DMS53 treated with DMSO at 0.1 percent for 48 hours (cell line): ENCODE results near the gene MBNL3.
"Not testable (repeated sequence)": the region's sequence is repeated elsewhere in the genome, so short reads cannot be mapped to it uniquely, and the experiment has no call there.

Experiments
- DNase-seq: peaks from one replicate; lab custom pipeline; 2025; ENCODE audit not compliant: unreplicated experiment; lab: John Stamatoyannopoulos, UW

MBNL3 gene

GRCh38 chrX:132384301-132384700 is 104.5 kb downstream of the MBNL3 start:
- DNase-seq, result no peak

GRCh38 chrX:132382068-132382467 is 106.8 kb downstream of the MBNL3 start:
- DNase-seq, result no peak

GRCh38 chrX:132378281-132378680 is 110.6 kb downstream of the MBNL3 start:
- DNase-seq, result no peak

GRCh38 chrX:132375941-132376340 is 112.9 kb downstream of the MBNL3 start:
- no peak for DNase-seq

GRCh38 chrX:132373610-132374009 is 115.2 kb downstream of the MBNL3 start:
- DNase-seq, result no peak

- DNase-seq, result no peak
These were observed 119.1 kb downstream of the MBNL3 start for GRCh38 chrX:132369617-132370326.

GRCh38 chrX:132367984-132368383 is 120.9 kb downstream of the MBNL3 start:
- no peak for DNase-seq

GRCh38 chrX:132367314-132367713 is 121.5 kb downstream of the MBNL3 start:
- no peak for DNase-seq

GRCh38 chrX:132365490-132365889 is 123.3 kb downstream of the MBNL3 start:
- DNase-seq, result no peak

- no peak for DNase-seq
These were observed 124.5 kb downstream of the MBNL3 start for GRCh38 chrX:132364313-132364712.

- no peak for DNase-seq
These were observed 135.4 kb downstream of the MBNL3 start for GRCh38 chrX:132353430-132353829.

GRCh38 chrX:132336172-132336571 is 152.7 kb downstream of the MBNL3 start:
- DNase-seq, result no peak

GRCh38 chrX:132333351-132333750 is 155.5 kb downstream of the MBNL3 start:
- no peak for DNase-seq

- DNase-seq, result no peak
These were observed 157.3 kb downstream of the MBNL3 start for GRCh38 chrX:132331532-132331931.

- no peak for DNase-seq
These were observed 157.8 kb downstream of the MBNL3 start for GRCh38 chrX:132331000-132331399.

- DNase-seq, result no peak
These were observed 158.6 kb downstream of the MBNL3 start for GRCh38 chrX:132330156-132330729.

GRCh38 chrX:132326960-132327359 is 161.9 kb downstream of the MBNL3 start:
- not testable (repeated sequence) for DNase-seq
